Measurements from ENCODE around the gene CUL4A. TPM values are rescaled to one million over a fixed set of nuclear protein-coding genes. Genes with fewer than 3 reads are reported as not detected.

The CUL4A gene
- total and polyA plus RNA-seq, 2 donors (not counting 1 experiment from before 2014, with no cell fraction given), result 107 to 126 TPM

GRCh38 chr13:113208421-113209335, 735 bp upstream of the CUL4A start, which contains the start of gene PCID2:
Gene PCID2, minus strand, starts transcription at chr13:113208669. Its CDS starts 35 bp downstream, at chr13:113208634.
- no peaks in the 10 kb centered on the region for H3K27me3 ChIP-seq (ENCODE audit: control insufficient read depth, insufficient read depth, low read length)
- peak within 1 kb of the TSS; percentile 64 for H2AFZ ChIP-seq (ENCODE audit: low read length)
- DNase-seq (ENCODE audit: low read depth in 2 of 2), result peak; percentile 88
- H3K36me3 ChIP-seq (ENCODE audit: control insufficient read depth, insufficient read depth, low read length), result peaks cover 7% of the 10 kb centered on the region
- H4K20me1 ChIP-seq (ENCODE audit: control insufficient read depth, extremely low read depth, insufficient read depth, low read length), result no peaks in the 10 kb centered on the region
- peaks cover 9% of the 10 kb centered on the region for H3K4me1 ChIP-seq (ENCODE audit: control insufficient read depth, extremely low read depth, insufficient read depth, low read length)
- peak within 1 kb of the TSS; percentile 98 for H3K27ac ChIP-seq (ENCODE audit: insufficient read depth, low read length)
- peak within 1 kb of the TSS; percentile 98 for H3K9ac ChIP-seq (ENCODE audit: insufficient read depth, low read length)
- no peak for TF ChIP-seq CTCF (conservative IDR thresholded peaks at IDR 0.05 in 1 of 2, IDR thresholded peaks at IDR 0.05 in 1 of 2; ENCODE audit: low read depth in 1 of 2, low read length in 2 of 2)
- no peak for TF ChIP-seq EZH2 (IDR thresholded peaks at IDR 0.05; ENCODE audit: low read length, missing control alignments)
- H3K4me2 ChIP-seq (ENCODE audit: extremely low read depth, insufficient read depth, low read length), result peak within 1 kb of the TSS; percentile 68
- no peaks in the 10 kb centered on the region for H3K9me3 ChIP-seq (ENCODE audit: control insufficient read depth, insufficient read depth, low read depth, low read length)
- peak within 1 kb of the TSS; percentile 45 to 99 (median 73) for H3K4me3 ChIP-seq (replicated peaks in 1 of 4; ENCODE audit: control extremely low read depth in 1 of 4, insufficient read depth in 1 of 4, low read depth in 3 of 4, low read length in 4 of 4)
- H3K79me2 ChIP-seq (ENCODE audit: control insufficient read depth, insufficient read depth, low read length), result peaks cover 87% of the 10 kb centered on the region

- Histone ChIP-seq H3K4me2 (ENCODE audit: extremely low read depth, insufficient read depth, low read length) (peak overlapping the region; percentile 81), H3K4me1 (ENCODE audit: control insufficient read depth, extremely low read depth, insufficient read depth, low read length) (peaks cover 9% of the 10 kb centered on the region), H3K9ac (ENCODE audit: insufficient read depth, low read length) (peak overlapping the region; percentile 86), H3K27me3 (ENCODE audit: control insufficient read depth, insufficient read depth, low read length) (no peaks in the 10 kb centered on the region), H3K36me3 (ENCODE audit: control insufficient read depth, insufficient read depth, low read length) (peaks cover 5% of the 10 kb centered on the region), H3K27ac (ENCODE audit: insufficient read depth, low read length) (peak overlapping the region; percentile 80), H3K4me3 (replicated peaks in 1 of 4; ENCODE audit: control extremely low read depth in 1 of 4, insufficient read depth in 1 of 4, low read depth in 3 of 4, low read length in 4 of 4) (peak overlapping the region; percentile 66 to 92 (median 78)), H3K79me2 (ENCODE audit: control insufficient read depth, insufficient read depth, low read length) (peaks cover 87% of the 10 kb centered on the region), H2AFZ (ENCODE audit: low read length) (no peak overlapping the region), H4K20me1 (ENCODE audit: control insufficient read depth, extremely low read depth, insufficient read depth, low read length) (no peaks in the 10 kb centered on the region), H3K9me3 (ENCODE audit: control insufficient read depth, insufficient read depth, low read depth, low read length) (no peaks in the 10 kb centered on the region)
- peak; percentile 59 to 60 for DNase-seq (ENCODE audit: low read depth in 2 of 2)
- TF ChIP-seq EZH2 (IDR thresholded peaks at IDR 0.05; ENCODE audit: low read length, missing control alignments), result no peak
- TF ChIP-seq CTCF (conservative IDR thresholded peaks at IDR 0.05 in 1 of 2, IDR thresholded peaks at IDR 0.05 in 1 of 2; ENCODE audit: low read depth in 1 of 2, low read length in 2 of 2), result no peak
Measured at GRCh38 chr13:113209759-113210421, 477 bp downstream of the CUL4A start.

- DNase-seq (ENCODE audit: low read depth in 2 of 2), result no peak
- no peak overlapping the region for H3K9ac ChIP-seq (ENCODE audit: insufficient read depth, low read length)
- no peak overlapping the region for H2AFZ ChIP-seq (ENCODE audit: low read length)
- H3K79me2 ChIP-seq (ENCODE audit: control insufficient read depth, insufficient read depth, low read length), result peaks cover 87% of the 10 kb centered on the region
- H4K20me1 ChIP-seq (ENCODE audit: control insufficient read depth, extremely low read depth, insufficient read depth, low read length), result peaks cover 3% of the 10 kb centered on the region
- H3K36me3 ChIP-seq (ENCODE audit: control insufficient read depth, insufficient read depth, low read length), result peaks cover 5% of the 10 kb centered on the region
- no peak overlapping the region for H3K27ac ChIP-seq (ENCODE audit: insufficient read depth, low read length)
- H3K4me1 ChIP-seq (ENCODE audit: control insufficient read depth, extremely low read depth, insufficient read depth, low read length), result peaks cover 13% of the 10 kb centered on the region
- peak overlapping the region; percentile 66 to 92 (median 78) for H3K4me3 ChIP-seq (replicated peaks in 1 of 4; ENCODE audit: control extremely low read depth in 1 of 4, insufficient read depth in 1 of 4, low read depth in 3 of 4, low read length in 4 of 4)
- H3K9me3 ChIP-seq (ENCODE audit: control insufficient read depth, insufficient read depth, low read depth, low read length), result no peaks in the 10 kb centered on the region
- H3K4me2 ChIP-seq (ENCODE audit: extremely low read depth, insufficient read depth, low read length), result peak overlapping the region; percentile 81
- H3K27me3 ChIP-seq (ENCODE audit: control insufficient read depth, insufficient read depth, low read length), result no peaks in the 10 kb centered on the region
- TF ChIP-seq EZH2 (IDR thresholded peaks at IDR 0.05; ENCODE audit: low read length, missing control alignments) (no peak), CTCF (conservative IDR thresholded peaks at IDR 0.05 in 1 of 2, IDR thresholded peaks at IDR 0.05 in 1 of 2; ENCODE audit: low read depth in 1 of 2, low read length in 2 of 2) (no peak)
Measured at GRCh38 chr13:113210833-113211232, 1.4 kb downstream of the CUL4A start.

All from fibroblast of lung (primary cell).